Measurements from ENCODE around the gene MORC2. TPM values are rescaled to one million over a fixed set of nuclear protein-coding genes. Genes with fewer than 3 reads are reported as not detected.

The MORC2 gene
- total RNA-seq, 2 donors from 2014 or later = 34.9 to 36.3 TPM

DNA sequence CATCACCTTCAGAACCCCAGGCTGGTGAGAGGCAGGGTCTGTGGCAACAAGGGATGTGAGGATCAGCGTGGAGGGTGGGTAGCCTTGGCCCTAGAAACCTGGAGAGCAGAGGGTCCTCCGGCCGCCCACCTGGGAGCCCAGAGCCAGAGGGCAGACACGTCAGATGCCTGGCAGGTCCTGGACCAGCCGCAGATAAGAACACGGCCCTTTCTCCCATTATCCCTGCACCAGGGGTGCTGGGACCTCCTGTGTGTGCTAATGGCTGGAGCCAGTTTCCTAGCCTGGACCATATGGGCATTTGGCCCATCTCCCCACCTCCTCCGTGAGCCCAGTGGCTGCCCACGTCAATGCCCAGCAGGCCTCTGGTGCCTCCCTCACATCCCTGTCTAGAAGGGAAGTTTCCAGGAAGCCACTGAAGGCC lies 88.4 kb downstream of the MORC2 start:
- no peak overlapping the region for H3K4me3 ChIP-seq (ENCODE audit: low read length)
- no peak overlapping the region for H3K27ac ChIP-seq (ENCODE audit: low read depth, low read length)
- no peaks in the 10 kb centered on the region for H3K27me3 Mint-ChIP-seq (ENCODE audit: insufficient read depth)
- H3K9me3 Mint-ChIP-seq = no peaks in the 10 kb centered on the region
- no peaks in the 10 kb centered on the region for H3K9me3 ChIP-seq (ENCODE audit: control insufficient read depth, low read length)
- H3K36me3 Mint-ChIP-seq (ENCODE audit: low read depth) = no peaks in the 10 kb centered on the region
- H3K27me3 ChIP-seq (ENCODE audit: control insufficient read depth, insufficient read depth, low read length, poor library complexity, severe bottlenecking) = no peaks in the 10 kb centered on the region
- no peak for DNase-seq
- no peak overlapping the region for H3K4me3 Mint-ChIP-seq
- 95% methylated on average over 8 of the region's 8 CpGs; no CpG with 5 or more reads in 1 of the 2 experiments for WGBS, 2 experiments (ENCODE audit: insufficient coverage in 1 of 2, insufficient read length in 1 of 2)
- no peak overlapping the region for H3K9ac ChIP-seq (ENCODE audit: extremely low read depth, low read length, poor library complexity, severe bottlenecking)
- H3K4me1 ChIP-seq (ENCODE audit: control insufficient read depth, insufficient read depth, low read length) = peaks cover 22% of the 10 kb centered on the region
- no peaks in the 10 kb centered on the region for H3K36me3 ChIP-seq (ENCODE audit: control insufficient read depth, insufficient read depth, low read length)
- TF ChIP-seq, protein P1, sequence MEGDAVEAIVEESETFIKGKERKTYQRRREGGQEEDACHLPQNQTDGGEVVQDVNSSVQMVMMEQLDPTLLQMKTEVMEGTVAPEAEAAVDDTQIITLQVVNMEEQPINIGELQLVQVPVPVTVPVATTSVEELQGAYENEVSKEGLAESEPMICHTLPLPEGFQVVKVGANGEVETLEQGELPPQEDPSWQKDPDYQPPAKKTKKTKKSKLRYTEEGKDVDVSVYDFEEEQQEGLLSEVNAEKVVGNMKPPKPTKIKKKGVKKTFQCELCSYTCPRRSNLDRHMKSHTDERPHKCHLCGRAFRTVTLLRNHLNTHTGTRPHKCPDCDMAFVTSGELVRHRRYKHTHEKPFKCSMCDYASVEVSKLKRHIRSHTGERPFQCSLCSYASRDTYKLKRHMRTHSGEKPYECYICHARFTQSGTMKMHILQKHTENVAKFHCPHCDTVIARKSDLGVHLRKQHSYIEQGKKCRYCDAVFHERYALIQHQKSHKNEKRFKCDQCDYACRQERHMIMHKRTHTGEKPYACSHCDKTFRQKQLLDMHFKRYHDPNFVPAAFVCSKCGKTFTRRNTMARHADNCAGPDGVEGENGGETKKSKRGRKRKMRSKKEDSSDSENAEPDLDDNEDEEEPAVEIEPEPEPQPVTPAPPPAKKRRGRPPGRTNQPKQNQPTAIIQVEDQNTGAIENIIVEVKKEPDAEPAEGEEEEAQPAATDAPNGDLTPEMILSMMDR (conservative IDR thresholded peaks at IDR 0.05) = no peak
- no peak overlapping the region for H3K27ac Mint-ChIP-seq
- H3K4me1 Mint-ChIP-seq = peaks cover 45% of the 10 kb centered on the region

- peaks cover 45% of the 10 kb centered on the region for H3K4me1 Mint-ChIP-seq
- no peaks in the 10 kb centered on the region for H3K9me3 Mint-ChIP-seq
- 90 to 94% methylated on average over 5 to 8 of the region's 8 CpGs for WGBS, 2 experiments (ENCODE audit: insufficient coverage in 1 of 2, insufficient read length in 1 of 2)
- no peaks in the 10 kb centered on the region for H3K36me3 Mint-ChIP-seq (ENCODE audit: low read depth)
- no peak overlapping the region for H3K9ac ChIP-seq (ENCODE audit: extremely low read depth, low read length, poor library complexity, severe bottlenecking)
- DNase-seq = no peak
- no peaks in the 10 kb centered on the region for H3K27me3 ChIP-seq (ENCODE audit: control insufficient read depth, insufficient read depth, low read length, poor library complexity, severe bottlenecking)
- H3K27ac ChIP-seq (ENCODE audit: low read depth, low read length) = no peak overlapping the region
- no peaks in the 10 kb centered on the region for H3K27me3 Mint-ChIP-seq (ENCODE audit: insufficient read depth)
- TF ChIP-seq, protein P1 (conservative IDR thresholded peaks at IDR 0.05) = no peak
- H3K4me3 ChIP-seq (ENCODE audit: low read length) = no peak overlapping the region
- no peak overlapping the region for H3K4me3 Mint-ChIP-seq
- H3K4me1 ChIP-seq (ENCODE audit: control insufficient read depth, insufficient read depth, low read length) = peaks cover 22% of the 10 kb centered on the region
- no peak overlapping the region for H3K27ac Mint-ChIP-seq
- no peaks in the 10 kb centered on the region for H3K36me3 ChIP-seq (ENCODE audit: control insufficient read depth, insufficient read depth, low read length)
- no peaks in the 10 kb centered on the region for H3K9me3 ChIP-seq (ENCODE audit: control insufficient read depth, low read length)
Observed at GRCh38 chr22:30879415-30879797, 89.2 kb downstream of the MORC2 start.

- Histone ChIP-seq H3K4me1 (ENCODE audit: control insufficient read depth, insufficient read depth, low read length) (peaks cover 22% of the 10 kb centered on the region), H3K4me3 (ENCODE audit: low read length) (no peak overlapping the region), H3K9ac (ENCODE audit: extremely low read depth, low read length, poor library complexity, severe bottlenecking) (no peak overlapping the region), H3K27ac (ENCODE audit: low read depth, low read length) (no peak overlapping the region), H3K27me3 (ENCODE audit: control insufficient read depth, insufficient read depth, low read length, poor library complexity, severe bottlenecking) (no peaks in the 10 kb centered on the region), H3K36me3 (ENCODE audit: control insufficient read depth, insufficient read depth, low read length) (no peaks in the 10 kb centered on the region), H3K9me3 (ENCODE audit: control insufficient read depth, low read length) (no peaks in the 10 kb centered on the region)
- Mint-ChIP-seq H3K36me3 (ENCODE audit: low read depth) (no peaks in the 10 kb centered on the region), H3K9me3 (no peaks in the 10 kb centered on the region), H3K27me3 (ENCODE audit: insufficient read depth) (no peaks in the 10 kb centered on the region), H3K27ac (peak overlapping the region; percentile 68), H3K4me3 (no peak overlapping the region), H3K4me1 (peaks cover 41% of the 10 kb centered on the region)
- 91 to 93% methylated on average over 8 to 16 of the region's 16 CpGs for WGBS, 2 experiments (ENCODE audit: insufficient coverage in 1 of 2, insufficient read length in 1 of 2)
- DNase-seq = no peak
- TF ChIP-seq, protein P1 (conservative IDR thresholded peaks at IDR 0.05) = no peak
Observed at GRCh38 chr22:30878516-30879414, 89.8 kb downstream of the MORC2 start.

All from endodermal cell (in vitro differentiated cells).